HTR-8/SVneo (cell line): ENCODE measurements around the gene MC3R.

Experiments
- DNase-seq: peaks from one replicate; pipeline ENCODE4 v3.0.0; 2011; ENCODE audit warnings: low spot score, mixed read lengths; ENCODE audit not compliant: insufficient read length
- FAIRE-seq: peaks from 2 replicates; lab custom pipeline; 2011; peaks lifted over from hg19 to GRCh38; lab: Jason Lieb, UNC

Gene MC3R

DNA sequence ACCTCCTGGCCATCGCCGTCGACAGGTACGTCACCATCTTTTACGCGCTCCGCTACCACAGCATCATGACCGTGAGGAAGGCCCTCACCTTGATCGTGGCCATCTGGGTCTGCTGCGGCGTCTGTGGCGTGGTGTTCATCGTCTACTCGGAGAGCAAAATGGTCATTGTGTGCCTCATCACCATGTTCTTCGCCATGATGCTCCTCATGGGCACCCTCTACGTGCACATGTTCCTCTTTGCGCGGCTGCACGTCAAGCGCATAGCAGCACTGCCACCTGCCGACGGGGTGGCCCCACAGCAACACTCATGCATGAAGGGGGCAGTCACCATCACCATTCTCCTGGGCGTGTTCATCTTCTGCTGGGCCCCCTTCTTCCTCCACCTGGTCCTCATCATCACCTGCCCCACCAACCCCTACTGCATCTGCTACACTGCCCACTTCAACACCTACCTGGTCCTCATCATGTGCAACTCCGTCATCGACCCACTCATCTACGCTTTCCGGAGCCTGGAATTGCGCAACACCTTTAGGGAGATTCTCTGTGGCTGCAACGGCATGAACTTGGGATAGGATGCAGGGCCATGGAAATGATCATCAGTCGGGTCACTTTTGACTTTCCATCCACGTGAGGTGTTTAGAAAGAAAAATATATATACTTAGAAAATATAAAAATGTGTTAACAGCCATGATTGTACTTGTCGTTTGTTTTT is 868 bp downstream of the MC3R start:
- FAIRE-seq = peak; percentile 100
- no peak for DNase-seq

DNA sequence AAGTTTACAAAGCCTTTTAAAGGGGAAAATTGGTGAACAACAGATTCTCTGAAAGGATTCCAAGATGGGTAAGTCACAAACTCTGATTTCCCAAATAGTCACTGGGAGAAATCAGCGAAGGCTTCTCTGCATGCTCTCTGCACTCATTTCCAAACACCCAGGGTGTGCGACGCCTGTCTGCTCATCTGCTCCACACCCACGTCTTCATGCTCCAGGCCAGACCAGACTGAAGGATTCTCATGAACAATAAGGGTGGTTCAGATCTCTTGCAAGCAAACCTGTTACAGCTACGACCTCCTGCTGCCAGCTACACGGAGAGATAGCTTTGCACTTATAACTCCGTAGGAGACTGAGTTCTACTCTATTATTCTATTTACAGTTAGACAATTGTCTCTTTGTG is 1.4 kb downstream of the MC3R start:
- FAIRE-seq = peak; percentile 33
- no peak for DNase-seq

DNA sequence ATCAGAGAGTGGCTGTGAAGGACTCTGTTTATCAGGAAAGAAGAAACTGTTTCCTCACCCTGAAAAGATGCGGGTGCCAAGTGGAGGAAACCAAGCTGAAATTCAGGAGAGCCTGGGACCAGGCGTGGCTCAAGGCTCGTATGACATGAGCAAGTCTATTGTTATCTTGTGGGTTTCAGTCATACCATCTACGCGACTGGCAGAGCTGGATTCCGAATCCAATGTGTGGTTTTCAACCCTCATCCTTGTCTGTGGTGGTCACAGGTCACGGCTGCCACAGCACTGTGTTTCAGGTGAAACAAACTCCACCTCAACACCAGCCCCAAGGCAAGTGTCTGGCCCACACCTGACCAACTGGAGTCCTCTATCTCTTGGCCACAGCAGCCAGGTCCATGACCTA is 9.1 kb downstream of the MC3R start:
- FAIRE-seq (peak; percentile 96), DNase-seq (no peak)

DNA sequence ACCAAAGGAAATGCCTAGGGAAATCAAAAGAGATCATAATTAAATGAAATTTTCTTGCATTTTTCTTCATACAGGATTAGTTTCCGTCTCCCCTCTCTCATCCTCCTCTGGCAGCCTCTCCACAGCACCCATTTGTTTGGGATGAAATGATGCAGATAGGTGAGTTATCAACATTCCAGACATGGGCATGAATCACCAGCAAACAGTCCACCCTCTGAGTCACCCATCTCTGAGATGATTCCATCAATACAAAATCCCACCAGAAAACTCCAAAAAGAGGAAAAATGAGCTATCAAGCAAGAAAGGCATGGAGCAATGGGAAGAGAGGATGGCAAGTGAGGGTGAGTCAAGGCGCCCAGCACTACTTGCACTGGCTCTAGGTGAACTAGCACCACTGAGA is 11.4 kb downstream of the MC3R start:
- peak; percentile 83 for FAIRE-seq

DNA sequence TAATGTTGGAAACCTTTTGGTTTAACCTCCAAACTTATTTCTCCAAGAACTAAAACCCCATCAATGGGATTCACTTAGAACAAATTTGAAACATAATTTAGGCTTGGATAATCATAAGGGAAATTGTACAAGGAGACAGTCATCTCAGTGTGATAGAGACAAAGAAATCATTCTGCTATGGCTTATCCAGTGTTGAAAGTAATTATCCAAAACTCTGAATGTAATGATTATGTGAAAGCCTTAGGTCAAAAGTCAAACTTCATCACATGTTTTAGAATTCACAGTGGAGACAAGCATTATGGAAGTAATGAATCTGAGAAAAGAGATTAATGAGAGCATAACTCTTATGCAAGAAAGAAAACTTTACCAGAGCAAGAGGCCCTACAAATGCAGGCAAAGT is 20.0 kb downstream of the MC3R start:
- DNase-seq (no peak), FAIRE-seq (peak; percentile 42)

More for the DNA sequence above, 11.4 kb downstream of the MC3R start:
- no peak for DNase-seq

DNA sequence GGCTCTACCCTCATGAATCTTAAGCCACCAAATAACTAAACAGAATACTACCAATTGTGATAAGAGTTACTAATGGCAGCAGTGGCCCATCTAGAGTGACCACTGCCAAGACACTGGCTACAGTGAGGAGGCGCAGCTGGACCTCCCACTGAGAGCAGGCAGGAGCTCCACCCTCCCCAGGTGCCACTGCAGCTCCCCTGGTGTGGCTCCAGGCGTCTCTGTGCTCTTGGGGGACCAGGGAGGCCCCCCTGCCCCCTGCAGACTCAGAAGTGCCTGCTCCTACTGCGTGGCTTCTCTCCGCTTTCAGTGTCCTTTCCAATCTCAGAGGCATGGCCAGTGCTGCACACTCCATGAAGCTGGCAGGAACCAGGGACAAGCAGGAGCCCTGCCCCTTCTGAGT is 23.4 kb downstream of the MC3R start:
- FAIRE-seq = peak; percentile 42
- no peak for DNase-seq

DNA sequence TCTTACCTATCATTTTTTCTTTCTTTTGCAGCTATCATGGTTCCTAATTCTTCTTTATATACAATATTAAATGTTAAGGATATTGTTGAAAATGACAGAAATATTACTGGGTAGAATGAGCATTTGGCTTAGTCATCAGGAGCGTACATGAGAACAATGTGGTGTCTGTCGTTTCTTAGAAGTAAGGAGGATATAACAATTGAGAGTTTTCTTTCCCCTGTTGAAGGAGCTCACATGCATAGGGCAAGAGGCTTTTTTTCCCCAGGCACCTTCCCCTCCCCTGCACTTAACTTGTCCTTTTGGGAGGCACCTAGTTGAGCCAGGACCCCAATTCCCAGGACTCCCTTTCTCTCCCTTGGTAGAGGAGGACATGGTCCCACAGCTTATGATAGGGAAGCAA is 25.0 kb downstream of the MC3R start:
- no peak for FAIRE-seq

DNA sequence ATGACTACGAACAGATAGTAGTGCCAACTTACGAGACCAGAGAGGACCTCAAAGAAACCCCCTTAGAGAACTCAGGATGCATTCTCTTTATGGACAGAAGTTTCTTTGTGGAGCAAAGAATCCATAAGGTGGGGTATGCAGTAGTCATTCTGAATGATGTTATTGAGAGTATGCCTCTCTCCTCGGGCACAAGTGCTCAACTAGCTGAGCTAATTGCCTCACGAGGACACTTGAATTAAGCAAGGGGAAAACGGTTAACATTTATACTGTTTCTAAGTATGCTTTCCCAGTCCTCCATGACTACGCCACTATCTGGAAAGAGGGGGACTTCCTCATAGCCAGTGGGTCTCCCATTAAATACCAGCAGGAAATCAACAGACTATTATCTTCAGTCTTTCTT is 25.6 kb downstream of the MC3R start:
- DNase-seq = no peak
- no peak for FAIRE-seq

More for the DNA sequence above, 25.0 kb downstream of the MC3R start:
- DNase-seq = no peak

DNA sequence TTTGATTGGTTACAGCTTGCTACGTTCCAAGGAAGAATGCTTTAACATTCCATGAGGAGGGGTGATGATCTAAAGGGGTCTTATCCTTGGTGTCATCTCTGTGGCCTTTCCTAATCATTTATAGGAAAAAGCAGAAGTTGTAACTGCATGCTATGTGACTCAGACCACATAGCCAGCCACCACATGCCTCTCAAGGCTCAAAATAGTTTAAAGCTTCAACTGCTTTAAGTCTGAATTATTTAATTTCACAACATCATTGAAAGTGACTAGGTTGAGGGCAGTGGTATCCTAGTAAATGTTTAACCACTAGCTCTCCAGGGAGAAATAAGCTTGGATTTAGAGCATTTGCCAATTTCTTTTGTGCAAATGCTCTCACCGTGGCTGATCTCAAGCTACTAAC is 29.7 kb downstream of the MC3R start:
- DNase-seq (no peak), FAIRE-seq (peak; percentile 52)

DNA sequence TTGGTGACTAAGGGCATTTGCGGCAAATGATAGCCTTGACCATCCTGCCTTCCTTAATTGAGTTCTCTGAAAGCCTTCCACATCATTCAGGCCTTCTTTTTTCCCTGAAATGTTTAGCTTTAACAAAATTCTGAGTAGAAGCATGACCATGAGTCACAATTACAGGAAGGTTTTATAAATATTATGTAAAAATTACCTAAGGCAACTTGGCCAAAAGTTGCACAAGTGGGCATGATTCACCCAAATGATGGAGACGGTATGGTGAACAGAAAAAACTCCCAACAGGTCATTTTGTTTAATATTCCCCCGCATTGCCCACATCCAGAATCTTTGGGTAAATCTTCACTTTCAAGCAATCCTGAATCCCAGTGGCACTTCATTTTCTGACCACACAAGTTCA is 37.0 kb downstream of the MC3R start:
- DNase-seq (no peak), FAIRE-seq (no peak)

DNA sequence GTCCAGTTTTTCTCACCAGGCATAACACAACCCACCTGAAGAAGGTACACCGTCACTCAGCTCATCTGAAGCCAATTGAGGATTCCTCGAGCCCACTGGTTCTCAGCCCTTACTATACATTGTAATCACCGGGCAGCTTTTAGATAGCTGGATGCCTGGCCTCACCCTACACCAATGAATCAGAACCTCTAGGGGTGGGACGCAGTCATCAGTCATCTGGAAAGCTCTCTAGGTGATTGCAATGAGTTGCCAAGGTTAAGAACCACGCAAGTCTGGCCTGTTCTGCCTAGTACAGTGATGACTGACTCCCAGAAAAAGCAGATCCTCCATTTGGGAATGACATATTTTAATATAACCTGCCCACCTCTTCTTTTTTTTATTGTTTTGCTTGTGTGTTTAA is 41.1 kb downstream of the MC3R start:
- FAIRE-seq (no peak), DNase-seq (no peak)

DNA sequence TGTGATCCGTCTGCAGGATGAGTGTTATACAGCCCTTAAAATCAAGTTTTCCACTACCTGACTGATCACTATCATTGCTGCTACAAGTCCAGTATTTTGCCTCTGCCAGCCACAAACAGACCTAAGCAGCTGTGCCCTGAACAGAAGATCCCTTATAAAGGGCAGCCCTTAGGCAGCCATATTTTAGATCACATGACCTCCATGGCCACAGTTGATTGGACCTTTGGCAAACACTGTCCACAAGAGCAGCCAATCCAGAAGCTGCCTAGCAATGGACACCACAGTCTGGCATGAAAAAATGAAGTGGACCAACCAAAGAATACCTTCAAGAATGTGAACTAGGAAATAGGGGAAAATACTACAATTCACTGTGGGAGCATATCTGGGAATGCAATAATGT is 50.8 kb downstream of the MC3R start:
- FAIRE-seq (peak; percentile 72), DNase-seq (no peak)
